HepG2 (cell line): ENCODE results near the gene ADGRG6. TPM values are rescaled to one million over a fixed set of nuclear protein-coding genes. Genes with fewer than 3 reads are reported as not detected.

Source experiments
- ATAC-seq: fragments of 200-7000 bp; cut with Tn5 transposase; 3 replicates; pipeline ENCODE4 v1.9.1; 2020; ENCODE audit warnings: mild to moderate bottlenecking, moderate library complexity
- BruUV-seq: library from RNA; stranded (reverse); fragments of 400-500 nt; replicated peaks from 2 replicates; lab custom pipeline; 2021; lab: Mats Ljungman, UMichigan
- CTCF ChIA-PET: fragments of 300-600 bp; formaldehyde crosslinking; extraction: SDS; loops from one replicate; lab custom pipeline; 2021; ENCODE audit warnings: low total read pairs, inconsistent platforms, low intra/inter-chr PET ratio; lab: Yijun Ruan, JAX
- POLR2A ChIA-PET: fragments of 350-600 bp; sonication (Branson Sonifier 250); formaldehyde crosslinking; loops from one replicate; lab custom pipeline; 2020; ENCODE audit warnings: antibody characterized with exemption, inconsistent platforms; lab: Yijun Ruan, JAX
- DNase-seq: peaks from one replicate; pipeline ENCODE4 v3.0.0-alpha.2; 2015; ENCODE audit warnings: low spot score
- FAIRE-seq: peaks from 3 replicates; lab custom pipeline; 2011; peaks lifted over from hg19 to GRCh38; lab: Jason Lieb, UNC
- H2AFZ ChIP-seq: one replicate; pipeline ENCODE4 v1.6.1; 2011; ENCODE audit warnings: low read length, inconsistent platforms
- H3K27ac ChIP-seq: fragments of 300-600 bp; 3 replicates; pipeline ENCODE4 v1.8.0; 2011; ENCODE audit warnings: mixed run types, mild to moderate bottlenecking, mixed read lengths, low read length, inconsistent platforms; ENCODE audit not compliant: insufficient read depth; ENCODE audit errors: extremely low read length
- H3K27me3 ChIP-seq, 2 experiments: fragments of 200-600 bp in 1 of 2; 2 replicates in 1 of 2; 3 replicates in 1 of 2; pipeline versions ENCODE4 v1.6.0 to v1.8.0; 2011; ENCODE audit warnings: low read length in 2 of 2, mild to moderate bottlenecking in 2 of 2, moderate library complexity in 2 of 2, inconsistent platforms in 1 of 2; ENCODE audit not compliant: insufficient read depth in 2 of 2, control insufficient read depth in 1 of 2
- H3K36me3 ChIP-seq, 2 experiments: fragments of 200-600 bp in 1 of 2; replicated peaks in 1 of 2; 2 replicates in 1 of 2; 3 replicates in 1 of 2; pipeline versions ENCODE4 v1.5.1 to v1.8.0; 2011; ENCODE audit warnings: low read length in 2 of 2, inconsistent platforms in 1 of 2; ENCODE audit not compliant: insufficient read depth in 2 of 2, control insufficient read depth in 1 of 2
- H3K4me1 ChIP-seq: 2 replicates; pipeline ENCODE4 v1.5.1; 2012; ENCODE audit warnings: low read length, inconsistent platforms; ENCODE audit not compliant: insufficient read depth
- H3K4me2 ChIP-seq: 2 replicates; pipeline ENCODE4 v1.6.0; 2011; ENCODE audit warnings: low read depth, low read length, inconsistent platforms
- H3K4me3 ChIP-seq, 3 experiments: fragments of 200-600 bp in 1 of 3; sonication (generic), shearing (Covaris generic) in 1 of 3; replicated peaks in 1 of 3; 2 replicates each; pipeline ENCODE4 v1.5.1; 2011 to 2016; ENCODE audit warnings: low read length in 3 of 3, inconsistent platforms in 2 of 3, low read depth in 2 of 3, mild to moderate bottlenecking in 2 of 3, control low read depth in 1 of 3, mixed read lengths in 1 of 3; ENCODE audit not compliant: insufficient read depth in 1 of 3
- H3K79me2 ChIP-seq: one replicate; pipeline ENCODE4 v1.6.1; 2011; ENCODE audit warnings: low read length, inconsistent platforms; ENCODE audit not compliant: insufficient read depth
- H3K9ac ChIP-seq: 2 replicates; pipeline ENCODE4 v1.6.0; 2011; ENCODE audit warnings: mild to moderate bottlenecking, low read depth, low read length, inconsistent platforms; ENCODE audit not compliant: insufficient read depth
- H3K9me3 ChIP-seq: 2 replicates; pipeline ENCODE4 v1.5.1; 2012; ENCODE audit warnings: mild to moderate bottlenecking, low read length
- H4K20me1 ChIP-seq: 2 replicates; pipeline ENCODE4 v1.6.0; 2011; ENCODE audit warnings: inconsistent platforms, mild to moderate bottlenecking, low read length, moderate library complexity; ENCODE audit not compliant: insufficient read depth
- RBM22 ChIP-seq: fragments of 200-400 bp; formaldehyde crosslinking; optimal IDR thresholded peaks from 2 replicates; pipeline ENCODE3; 2017; ENCODE audit warnings: mild to moderate bottlenecking, low read length, moderate library complexity
- U2AF1 ChIP-seq: fragments of 200-400 bp; formaldehyde crosslinking; optimal IDR thresholded peaks from 2 replicates; pipeline ENCODE3; 2017; ENCODE audit warnings: mild to moderate bottlenecking, low read depth, low read length
- USF2 ChIP-seq, 2 experiments: sonication (generic) in 1 of 2; formaldehyde crosslinking in 1 of 2; IDR thresholded peaks; 2 replicates each; pipeline versions ENCODE4 v1.5.1 to v1.6.1; 2011 to 2020; ENCODE audit warnings: borderline replicate concordance in 1 of 2, low read depth in 1 of 2, low read length in 1 of 2, mild to moderate bottlenecking in 1 of 2, missing genetic modification reagents in 1 of 2, moderate library complexity in 1 of 2
- ZNF317 ChIP-seq: sonication (generic); formaldehyde crosslinking; IDR thresholded peaks from 2 replicates; pipeline ENCODE4 v1.5.0; 2020; ENCODE audit warnings: mild to moderate bottlenecking, missing genetic modification reagents
- WGBS: methylation state at CpG from one replicate; pipeline ENCODE4 v1.1.6; 2017; ENCODE audit warnings: low lambda C conversion rate; 5-methylcytosine and 5-hydroxymethylcytosine counted together
- in situ Hi-C: cut with HindIII; loops from 2 replicates; pipeline ENCODE4 v1.10.0; 2017; ENCODE audit warnings: low pct_unique_long_range_greater_than_20kb; ENCODE audit not compliant: extremely low pct_ligation_motif_present
- intact Hi-C: fragments of 100-400 bp; cut with micrococcal nuclease; formaldehyde crosslinking; loops from one replicate; pipeline ENCODE4 v1.10.0; 2022; ENCODE audit not compliant: unreplicated experiment
- polyA plus RNA-seq, 8 experiments: library from polyadenylated mRNA; depleted of rRNA in 3 of 8; stranded (reverse) in 7 of 8; unstranded in 1 of 8; fragments of >200 nt; fragmentation: Illumina TruSeq in 4 of 8; extraction: Trizol in 4 of 8; gene quantifications; 2 replicates each; pipeline versions ENCODE4 v1.2.1 to v1.2.3, GENCODE V29; 2011 to 2016; ENCODE audit warnings: low read depth in 4 of 8, missing spikeins in 1 of 8, mixed read lengths in 1 of 8; ENCODE audit not compliant: insufficient read depth in 1 of 8
- total RNA-seq, 5 experiments: library from RNA; depleted of rRNA; stranded (reverse); fragments of >200 nt; fragmentation: Illumina TruSeq; extraction: Trizol; gene quantifications; 2 replicates each; pipeline ENCODE4 v1.2.3, GENCODE V29; 2016; ENCODE audit warnings: low read depth in 1 of 5

ADGRG6 gene
- total and polyA plus RNA-seq, 2 of the 13 experiments (the other 11 are each of a cell fraction or from before 2014, with no cell fraction given), result 129 to 249 TPM

GRCh38 chr6:142339968-142340658 lies 38.3 kb downstream of the ADGRG6 start (continued):
- TF ChIP-seq USF2 (IDR thresholded peaks at IDR 0.05; ENCODE audit: low read depth, low read length), result no peak
- no peak for TF ChIP-seq USF2 (CRISPR knock-in tag; IDR thresholded peaks at IDR 0.05; ENCODE audit: borderline replicate concordance)

GRCh38 chr6:142341855-142342330 lies 40.1 kb downstream of the ADGRG6 start:
- POLR2A ChIA-PET, result no interaction called here
- Histone ChIP-seq H4K20me1 (peaks cover 12% of the 10 kb centered on the region; the same call in 1 of the 2 replicates), H3K27ac (no peak overlapping the region)

More at GRCh38 chr6:142341855-142342330, 40.1 kb downstream of the ADGRG6 start:
- in situ Hi-C loops, result no loop called here
- 96% methylated on average over 2 of the region's 2 CpGs for WGBS
- intact Hi-C loops, result no loop called here
- Histone ChIP-seq H3K4me3 (no peak overlapping the region), H3K36me3 (peaks cover 1 to 12% of the 10 kb centered on the region in 2 experiments; a peak in 4 of 5 replicates), H3K4me1 (peaks cover 17% of the 10 kb centered on the region), H3K79me2 (peaks cover 90% of the 10 kb centered on the region), H3K4me2 (no peak overlapping the region), H2AFZ (no peak overlapping the region), H3K9me3 (no peaks in the 10 kb centered on the region), H3K9ac (no peak overlapping the region), H3K27me3 (no peaks in the 10 kb centered on the region)
- DNase-seq, result no peak
- no TSS peak for BruUV-seq
- ATAC-seq, result no peak
- FAIRE-seq, result no peak
- CTCF ChIA-PET, result no interaction called here
- TF ChIP-seq RBM22, result peak; percentile 91
- TF ChIP-seq U2AF1, result no peak
- TF ChIP-seq ZNF317 (CRISPR knock-in tag), result peak; percentile 96
